Measurements from ENCODE around the gene GRAPL.
"Not testable (repeated sequence)": the region's sequence is repeated elsewhere in the genome, so short reads cannot be mapped to it uniquely, and the experiment has no call there.

Gene GRAPL

GRCh38 chr17:19127148-19127980, at the start of gene GRAPL:
Gene GRAPL, plus strand, starts transcription at chr17:19127589. Its CDS starts 31 bp downstream, at chr17:19127620.
- peak; percentile 96 for FAIRE-seq
- DNase-seq (ENCODE audit: extremely low spot score, insufficient read length, low read depth), result not testable (repeated sequence)

DNA sequence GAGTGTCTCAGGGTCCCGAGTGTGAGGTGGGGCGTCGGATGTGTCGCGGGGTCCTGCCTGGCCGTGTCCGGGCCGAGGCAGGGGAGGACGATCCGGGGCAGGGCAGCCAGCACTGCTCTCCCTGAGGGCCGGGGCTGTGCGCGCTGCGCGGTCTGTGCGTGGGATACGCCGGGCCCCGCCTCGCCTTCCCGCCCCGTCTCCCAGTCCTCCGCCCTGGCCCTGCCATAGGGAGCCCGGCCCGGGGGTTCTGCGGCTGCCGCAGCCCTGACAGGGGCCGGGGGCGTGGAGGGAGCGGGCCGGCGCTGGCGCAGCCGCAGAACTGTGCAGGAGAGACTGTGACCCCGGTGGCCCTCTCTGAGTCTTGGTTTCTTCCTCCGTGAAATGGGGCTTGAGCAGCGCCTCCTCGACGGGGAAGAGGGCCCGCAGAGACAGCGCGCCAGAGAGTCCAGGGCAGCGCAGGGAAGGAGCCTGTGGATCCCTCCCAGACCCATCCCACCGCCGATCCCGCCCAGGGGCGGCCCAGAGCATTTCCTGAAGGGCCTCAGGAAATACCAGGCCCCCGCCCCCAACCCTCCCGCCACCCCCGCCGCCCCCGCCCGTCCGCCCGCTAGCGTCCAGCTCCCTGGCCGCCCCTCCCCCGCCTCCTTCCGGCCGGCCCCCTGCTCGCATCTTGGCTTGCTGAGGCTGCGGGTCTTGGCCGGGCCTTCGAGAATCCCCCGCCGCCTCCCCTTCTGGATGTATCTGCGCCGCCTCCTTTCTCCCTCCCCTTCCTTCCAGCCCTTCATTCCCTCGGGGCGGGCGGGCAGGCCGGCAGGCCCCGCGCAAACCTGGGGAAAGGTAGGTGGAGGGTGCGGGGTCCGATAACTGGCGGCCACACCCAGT, 38.3 kb upstream of the GRAPL start:
- DNase-seq (ENCODE audit: extremely low spot score, insufficient read length, low read depth); FAIRE-seq: not testable (repeated sequence)

DNA sequence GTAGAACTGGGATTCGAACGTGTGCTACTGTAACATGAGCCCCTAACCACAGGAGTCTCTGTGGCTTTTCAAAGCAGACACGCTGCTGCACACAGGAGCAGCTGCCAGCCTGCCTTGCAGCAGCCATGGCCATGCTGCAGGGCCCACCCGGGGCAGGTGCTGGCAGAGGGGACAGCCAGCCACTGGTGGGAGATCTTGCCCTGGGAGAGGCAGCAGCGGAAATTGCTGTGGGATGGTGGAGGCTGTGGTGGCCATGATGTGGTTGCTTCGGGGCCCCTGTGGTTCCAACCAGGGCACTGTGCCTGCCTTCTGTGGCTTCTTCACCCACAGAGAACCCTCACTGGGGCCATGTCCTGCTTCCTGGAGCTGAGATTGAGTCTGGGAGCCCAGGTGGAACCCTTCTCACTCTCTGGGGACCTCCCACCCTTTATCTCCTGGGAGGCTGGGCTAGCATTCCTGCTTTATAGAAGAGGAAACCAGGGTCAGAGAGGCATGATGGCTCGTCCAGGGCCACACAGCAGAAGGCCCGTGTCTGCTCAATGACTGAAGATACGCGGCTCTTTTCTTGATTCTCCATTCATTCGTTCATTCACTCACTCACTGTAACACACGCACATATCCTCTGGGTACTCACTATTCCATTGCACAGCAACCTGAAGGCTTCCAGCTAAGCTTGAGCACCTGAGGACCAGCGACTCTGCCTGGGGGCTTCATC, 37.2 kb upstream of the GRAPL start:
- DNase-seq (ENCODE audit: extremely low spot score, insufficient read length, low read depth); FAIRE-seq: not testable (repeated sequence)

- DNase-seq (ENCODE audit: extremely low spot score, insufficient read length, low read depth), result not testable (repeated sequence)
Measured at GRCh38 chr17:19092737-19093683, 34.4 kb upstream of the GRAPL start.

DNA sequence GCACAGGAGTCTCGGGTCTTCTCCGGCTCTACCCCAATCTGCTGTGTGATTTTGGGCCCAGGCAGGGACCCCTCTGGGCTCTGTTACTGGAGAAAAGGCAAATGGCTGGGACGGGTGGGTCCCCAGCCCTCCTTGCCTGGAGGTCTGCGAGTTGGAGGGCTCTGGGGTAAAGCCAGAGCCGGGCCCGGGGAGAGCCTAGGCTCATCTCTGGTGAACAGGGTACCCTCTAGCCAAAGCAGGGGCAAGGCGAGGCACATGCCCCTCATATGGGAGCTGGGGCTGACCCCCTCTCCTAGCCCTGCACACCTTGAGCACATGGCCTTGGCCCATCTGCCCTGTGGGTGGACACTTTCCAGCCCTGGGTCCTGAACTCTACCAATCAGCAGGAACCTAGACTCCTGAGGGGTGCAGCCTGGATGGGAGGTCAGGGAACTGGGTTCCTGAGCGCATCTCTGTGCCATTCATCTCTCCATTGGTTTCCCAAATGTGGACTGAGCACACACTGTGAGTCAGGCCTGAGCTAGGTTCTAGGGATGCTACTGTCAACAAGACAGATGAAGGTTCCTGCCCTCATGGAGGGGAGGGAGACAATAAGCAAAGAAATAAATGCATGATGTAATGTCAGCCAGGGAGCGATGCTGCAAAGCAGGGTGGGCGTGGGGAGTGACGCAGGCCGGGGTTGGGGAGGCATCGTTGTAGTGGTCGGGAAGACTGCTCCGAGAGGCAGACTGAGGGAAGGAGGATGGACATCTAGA, 33.5 kb upstream of the GRAPL start:
- DNase-seq (ENCODE audit: extremely low spot score, insufficient read length, low read depth); FAIRE-seq: not testable (repeated sequence)

More at GRCh38 chr17:19092737-19093683, 34.4 kb upstream of the GRAPL start:
- not testable (repeated sequence) for FAIRE-seq

DNA sequence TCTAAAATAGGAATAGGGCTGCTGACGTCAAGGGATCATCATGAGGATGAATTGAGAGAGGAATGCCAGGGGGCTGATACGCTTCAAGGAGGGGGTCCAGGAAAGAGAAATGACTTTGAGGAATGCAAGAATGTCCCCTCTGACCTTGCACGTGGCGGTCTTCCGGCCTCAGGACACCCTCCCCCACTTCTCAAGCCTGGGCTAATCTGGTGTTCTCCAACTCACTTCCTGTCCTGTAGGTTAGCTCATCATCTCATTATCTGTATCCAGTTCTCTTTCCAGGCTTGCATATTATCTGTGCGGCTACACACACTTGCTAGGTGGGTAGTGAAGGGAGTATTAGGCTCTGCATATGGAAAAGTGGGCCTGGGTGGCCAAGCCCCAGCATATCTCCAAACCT, 18.9 kb upstream of the GRAPL start:
- not testable (repeated sequence) for DNase-seq (ENCODE audit: extremely low spot score, insufficient read length, low read depth); FAIRE-seq

DNA sequence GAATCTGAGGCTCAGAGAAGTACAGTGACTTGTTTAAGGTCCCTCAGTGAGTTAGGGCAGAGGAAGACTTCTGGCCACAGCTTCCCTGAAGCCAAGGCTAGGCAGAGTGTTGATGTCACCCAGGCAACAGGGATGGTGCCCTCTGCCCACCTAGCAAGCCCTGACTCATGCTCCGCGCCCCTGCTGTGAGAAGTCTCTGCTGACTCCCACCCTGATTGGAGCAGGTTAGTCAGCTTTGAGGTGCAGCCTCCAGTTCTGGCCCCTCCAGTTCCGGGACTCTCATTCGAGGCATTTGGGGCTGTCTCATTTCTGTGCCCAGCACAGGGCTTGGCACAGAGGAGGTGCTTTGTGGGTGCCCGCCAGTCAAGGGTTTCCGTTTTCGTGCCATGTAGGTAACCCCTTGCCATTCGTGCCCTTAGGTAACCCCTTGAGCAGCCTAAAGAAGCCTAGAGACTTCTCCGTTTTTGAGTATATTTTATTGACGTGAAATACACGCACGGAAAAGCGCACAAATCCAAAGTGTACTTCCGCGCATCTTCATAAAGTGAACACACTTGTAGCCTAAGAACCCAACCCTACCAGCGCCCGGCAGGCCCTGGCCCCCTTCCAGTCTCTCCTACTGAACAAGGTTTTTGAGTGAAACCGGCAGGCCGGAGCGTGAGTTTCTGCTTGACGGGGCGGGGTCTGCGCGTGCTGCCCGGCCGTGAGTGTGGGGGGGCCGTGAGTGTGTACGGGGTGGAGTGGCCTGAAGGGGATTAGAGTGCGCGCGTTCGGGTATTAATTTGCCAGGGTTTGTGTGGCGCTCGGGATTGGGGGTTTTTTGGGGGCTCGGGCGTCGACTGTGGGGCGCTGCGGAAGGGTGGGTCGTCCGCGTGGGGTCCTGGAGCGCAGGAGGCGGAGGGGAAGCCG, 16.9 kb upstream of the GRAPL start:
- FAIRE-seq, result peak; percentile 48
- DNase-seq (ENCODE audit: extremely low spot score, insufficient read length, low read depth), result not testable (repeated sequence)

GRCh38 chr17:19111111-19111711, 16.2 kb upstream of the GRAPL start:
- not testable (repeated sequence) for DNase-seq (ENCODE audit: extremely low spot score, insufficient read length, low read depth)
- FAIRE-seq, result peak; percentile 26

GRCh38 chr17:19111801-19112458, 15.5 kb upstream of the GRAPL start:
- not testable (repeated sequence) for DNase-seq (ENCODE audit: extremely low spot score, insufficient read length, low read depth); FAIRE-seq

DNA sequence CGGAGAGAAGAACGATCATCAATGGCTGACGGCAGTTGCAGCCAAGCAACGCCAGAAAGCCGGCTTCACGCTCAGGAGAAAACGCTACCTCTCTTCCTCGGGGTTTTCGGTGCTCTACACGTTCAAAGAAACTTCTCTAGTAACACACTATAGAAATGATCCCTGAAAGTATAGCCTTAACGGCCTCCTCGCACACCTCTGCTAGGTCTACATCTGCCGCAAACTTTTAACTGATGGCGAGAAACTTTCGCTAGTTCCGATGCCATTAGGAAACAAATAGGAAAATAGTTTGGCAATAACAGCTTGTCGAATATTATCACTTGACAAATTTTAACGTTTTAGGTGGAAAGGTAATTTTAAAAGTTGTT, 14.9 kb upstream of the GRAPL start:
- FAIRE-seq; DNase-seq (ENCODE audit: extremely low spot score, insufficient read length, low read depth): not testable (repeated sequence)

- not testable (repeated sequence) for DNase-seq (ENCODE audit: extremely low spot score, insufficient read length, low read depth)
- peak; percentile 94 for FAIRE-seq
Measured at GRCh38 chr17:19118695-19119094, 8.7 kb upstream of the GRAPL start.

DNA sequence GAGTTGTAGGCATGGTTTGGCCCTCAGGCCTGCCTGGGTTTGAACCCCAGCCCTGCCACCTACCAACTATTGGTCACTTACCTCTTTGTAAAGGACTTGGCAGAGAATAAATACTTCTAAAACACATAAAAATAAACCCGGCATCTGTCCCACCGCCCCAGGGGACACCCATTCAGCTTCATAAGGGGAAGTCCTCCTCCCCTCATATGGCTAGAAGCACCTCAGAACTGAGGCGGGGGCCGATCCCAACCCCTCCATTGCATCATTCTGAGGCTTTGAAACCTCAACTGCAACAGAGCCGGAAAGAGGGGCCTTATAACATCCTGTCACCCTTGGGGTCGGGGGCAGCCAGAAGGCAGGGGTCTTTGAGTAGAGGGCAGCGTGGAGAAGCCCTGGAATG, 2.1 kb upstream of the GRAPL start:
- not testable (repeated sequence) for DNase-seq (ENCODE audit: extremely low spot score, insufficient read length, low read depth); FAIRE-seq

DNA sequence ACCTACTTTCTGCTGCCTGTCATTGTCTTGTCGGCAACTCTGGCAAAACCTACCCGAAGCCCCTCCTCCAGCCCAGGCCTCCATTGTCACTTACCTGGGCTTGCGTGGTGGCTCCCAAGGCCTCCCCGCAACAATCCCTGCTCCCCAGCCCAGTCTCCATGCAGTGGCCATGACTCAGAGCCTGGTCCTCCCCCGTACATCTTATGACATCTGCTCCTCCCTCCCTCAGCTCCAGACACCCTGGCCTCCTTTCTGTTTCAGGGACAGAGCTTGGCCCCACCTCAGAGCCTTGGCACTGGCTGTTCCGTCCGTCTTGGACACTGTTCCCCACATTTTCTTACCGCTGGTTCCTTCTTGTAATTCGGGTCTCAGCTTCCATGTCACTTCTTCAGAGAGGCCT, 2.1 kb downstream of the GRAPL start:
- FAIRE-seq, result peak; percentile 77
- not testable (repeated sequence) for DNase-seq (ENCODE audit: extremely low spot score, insufficient read length, low read depth)

- not testable (repeated sequence) for DNase-seq (ENCODE audit: extremely low spot score, insufficient read length, low read depth)
- peak; percentile 99 for FAIRE-seq
Measured at GRCh38 chr17:19131108-19131507, 3.7 kb downstream of the GRAPL start.

- not testable (repeated sequence) for FAIRE-seq; DNase-seq (ENCODE audit: extremely low spot score, insufficient read length, low read depth)
Measured at GRCh38 chr17:19131772-19132171, 4.4 kb downstream of the GRAPL start.

DNA sequence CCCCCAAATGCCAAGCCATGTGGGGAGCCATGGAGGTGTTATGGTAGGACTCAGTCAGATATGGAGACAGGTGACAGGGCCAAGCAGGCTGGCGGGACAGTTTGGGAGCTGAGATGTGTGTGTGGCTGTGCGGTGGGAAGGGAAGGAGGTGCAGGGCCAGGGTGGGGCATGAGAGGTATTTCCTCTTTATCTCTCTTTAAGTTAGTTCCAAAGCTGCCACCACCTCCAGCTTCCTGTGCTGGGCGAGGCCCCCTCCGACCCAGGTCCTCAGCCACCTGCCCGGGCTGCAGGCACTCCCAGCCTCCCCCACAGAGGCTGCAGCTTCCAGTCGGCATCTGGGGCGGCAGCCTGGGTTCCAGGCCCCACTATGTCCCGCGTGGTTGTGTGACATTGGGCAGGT, 6.4 kb downstream of the GRAPL start:
- peak; percentile 89 for FAIRE-seq
- DNase-seq (ENCODE audit: extremely low spot score, insufficient read length, low read depth), result not testable (repeated sequence)
